SK-N-SH treated with all-trans-retinoic acid at 6 μM for 48 hours (cell line): ENCODE measurements around the gene ERO1B.

Experiments used
- ATAC-seq: fragments of 200-7000 bp; cut with Tn5 transposase; 3 replicates; pipeline ENCODE4 v1.9.1; 2020; ENCODE audit warnings: mild to moderate bottlenecking, moderate library complexity
- BACH2 ChIP-seq: fragments of 250-450 bp; sonication (Bioruptor Pico); IDR thresholded peaks from 2 replicates; pipeline ENCODE4 v1.9.0; 2021; ENCODE audit warnings: mild to moderate bottlenecking, borderline replicate concordance
- ESRRG ChIP-seq: fragments of 250-450 bp; sonication (Bioruptor Pico); IDR thresholded peaks from 2 replicates; pipeline ENCODE4 v1.6.1; 2021; ENCODE audit warnings: mild to moderate bottlenecking
- GLIS3 ChIP-seq: fragments of 250-450 bp; sonication (Bioruptor Pico); IDR thresholded peaks from 2 replicates; pipeline ENCODE4 v1.5.0; 2020; ENCODE audit warnings: mild to moderate bottlenecking, moderate library complexity
- ISL1 ChIP-seq: fragments of 250-450 bp; sonication (Bioruptor Pico); IDR thresholded peaks from 2 replicates; pipeline ENCODE4 v2.1.2; 2022; ENCODE audit warnings: mild to moderate bottlenecking, moderate library complexity
- OSR1 ChIP-seq: fragments of 250-450 bp; sonication (Bioruptor Pico); IDR thresholded peaks from 2 replicates; pipeline ENCODE4 v1.8.0; 2022; ENCODE audit warnings: moderate library complexity, mild to moderate bottlenecking, inconsistent platforms
- PPARA ChIP-seq: fragments of 250-450 bp; sonication (Bioruptor Pico); IDR thresholded peaks from 2 replicates; pipeline ENCODE4 v1.5.0; 2020; ENCODE audit warnings: mild to moderate bottlenecking, borderline replicate concordance
- RARB ChIP-seq: fragments of 250-450 bp; sonication (Bioruptor Pico); IDR thresholded peaks from 2 replicates; pipeline ENCODE4 v1.8.0; 2021; ENCODE audit warnings: mild to moderate bottlenecking, moderate library complexity
- SNAI2 ChIP-seq: fragments of 250-450 bp; sonication (Bioruptor Pico); IDR thresholded peaks from 2 replicates; pipeline ENCODE4 v1.5.0; 2020; ENCODE audit warnings: mild to moderate bottlenecking, moderate library complexity
- TCF4 ChIP-seq: fragments of 250-450 bp; sonication (Bioruptor Pico); IDR thresholded peaks from 2 replicates; pipeline ENCODE4 v1.8.0; 2021; ENCODE audit warnings: mild to moderate bottlenecking, moderate library complexity, borderline replicate concordance
- ZC3H10 ChIP-seq: fragments of 250-450 bp; sonication (Bioruptor Pico); IDR thresholded peaks from 2 replicates; pipeline ENCODE4 v1.5.1; 2021; ENCODE audit warnings: mild to moderate bottlenecking, moderate library complexity
- ZFP3 ChIP-seq: fragments of 250-450 bp; sonication (Bioruptor Pico); IDR thresholded peaks from 2 replicates; pipeline ENCODE4 v1.5.0; 2020; ENCODE audit warnings: mild to moderate bottlenecking, moderate library complexity
- ZFP30 ChIP-seq: fragments of 450-650 bp; formaldehyde crosslinking; IDR thresholded peaks from 2 replicates; pipeline ENCODE4 v1.5.0; 2022; ENCODE audit warnings: mild to moderate bottlenecking, moderate library complexity
- ZNF565 ChIP-seq: fragments of 450-650 bp; formaldehyde crosslinking; conservative IDR thresholded peaks from 2 replicates; pipeline ENCODE4 v1.5.0; 2020; ENCODE audit warnings: low read depth, mild to moderate bottlenecking, moderate library complexity
- ZNF8 ChIP-seq: fragments of 450-650 bp; formaldehyde crosslinking; IDR thresholded peaks from 2 replicates; pipeline ENCODE4 v1.5.0; 2020; ENCODE audit warnings: mild to moderate bottlenecking, moderate library complexity
- TF ChIP-seq, protein P1 (sequence below): fragments of 250-450 bp; sonication (Bioruptor Pico); IDR thresholded peaks from 2 replicates; pipeline ENCODE4 v1.5.1; 2021; ENCODE audit warnings: mild to moderate bottlenecking, moderate library complexity
- TF ChIP-seq, protein P2 (sequence below): fragments of 250-450 bp; sonication (Bioruptor Pico); IDR thresholded peaks from 2 replicates; pipeline ENCODE4 v1.8.0; 2021; ENCODE audit warnings: low read depth, mild to moderate bottlenecking, moderate library complexity, borderline replicate concordance
- TF ChIP-seq, protein P3 (sequence below): fragments of 250-450 bp; sonication (Bioruptor Pico); IDR thresholded peaks from 2 replicates; pipeline ENCODE4 v1.8.0; 2020; ENCODE audit warnings: mild to moderate bottlenecking, moderate library complexity, borderline replicate concordance
- TF ChIP-seq, protein P4 (sequence below): fragments of 250-450 bp; sonication (Bioruptor Pico); IDR thresholded peaks from 2 replicates; pipeline ENCODE4 v1.5.1; 2020; ENCODE audit warnings: low read depth, mild to moderate bottlenecking, moderate library complexity

ERO1B gene

DNA sequence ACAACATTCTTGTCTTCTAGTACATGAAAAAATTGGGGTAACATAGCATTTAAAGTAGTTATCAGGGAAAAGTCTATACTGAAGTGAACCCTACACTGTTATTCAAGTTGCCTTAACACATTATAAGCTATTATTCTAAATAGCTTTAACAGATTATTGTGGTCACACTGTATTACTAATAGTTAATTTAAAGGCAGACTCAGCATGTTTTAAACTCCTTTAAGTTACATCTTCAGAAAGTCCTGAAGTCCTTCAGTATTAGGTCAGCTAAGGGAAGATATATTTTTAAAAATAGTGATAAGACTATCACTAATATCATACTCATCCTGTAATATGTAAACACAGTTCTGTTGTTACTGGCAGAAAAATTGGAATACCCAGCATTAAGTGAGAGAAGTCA is 72.0 kb downstream of the ERO1B start (continued):
- TF ChIP-seq, protein P1, sequence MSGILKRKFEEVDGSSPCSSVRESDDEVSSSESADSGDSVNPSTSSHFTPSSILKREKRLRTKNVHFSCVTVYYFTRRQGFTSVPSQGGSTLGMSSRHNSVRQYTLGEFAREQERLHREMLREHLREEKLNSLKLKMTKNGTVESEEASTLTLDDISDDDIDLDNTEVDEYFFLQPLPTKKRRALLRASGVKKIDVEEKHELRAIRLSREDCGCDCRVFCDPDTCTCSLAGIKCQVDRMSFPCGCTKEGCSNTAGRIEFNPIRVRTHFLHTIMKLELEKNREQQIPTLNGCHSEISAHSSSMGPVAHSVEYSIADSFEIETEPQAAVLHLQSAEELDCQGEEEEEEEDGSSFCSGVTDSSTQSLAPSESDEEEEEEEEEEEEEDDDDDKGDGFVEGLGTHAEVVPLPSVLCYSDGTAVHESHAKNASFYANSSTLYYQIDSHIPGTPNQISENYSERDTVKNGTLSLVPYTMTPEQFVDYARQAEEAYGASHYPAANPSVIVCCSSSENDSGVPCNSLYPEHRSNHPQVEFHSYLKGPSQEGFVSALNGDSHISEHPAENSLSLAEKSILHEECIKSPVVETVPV (CRISPR knock-in tag), result no peak

DNA sequence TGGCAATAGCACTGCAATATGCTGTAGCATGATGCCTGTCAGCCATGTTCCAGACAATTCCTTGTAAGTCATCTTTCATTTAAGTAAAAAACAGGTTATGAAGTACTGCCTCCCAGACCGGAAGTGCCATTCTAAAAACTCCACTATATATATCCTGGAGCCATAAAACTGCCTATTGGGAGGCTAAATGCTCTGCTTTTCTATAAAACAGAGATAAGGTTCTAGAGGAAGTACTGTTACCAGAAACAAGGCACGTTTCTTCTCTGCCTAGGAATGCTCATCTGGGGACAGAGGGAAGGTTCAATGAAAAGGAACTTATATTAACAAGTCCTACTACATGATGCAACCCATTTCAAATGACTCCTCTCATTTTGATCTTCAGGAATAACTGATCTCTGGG is 72.6 kb downstream of the ERO1B start:
- ATAC-seq, result no peak
- TF ChIP-seq, protein P1 (CRISPR knock-in tag), result no peak
- TF ChIP-seq GLIS3 (CRISPR knock-in tag), result no peak
- TF ChIP-seq, protein P2, sequence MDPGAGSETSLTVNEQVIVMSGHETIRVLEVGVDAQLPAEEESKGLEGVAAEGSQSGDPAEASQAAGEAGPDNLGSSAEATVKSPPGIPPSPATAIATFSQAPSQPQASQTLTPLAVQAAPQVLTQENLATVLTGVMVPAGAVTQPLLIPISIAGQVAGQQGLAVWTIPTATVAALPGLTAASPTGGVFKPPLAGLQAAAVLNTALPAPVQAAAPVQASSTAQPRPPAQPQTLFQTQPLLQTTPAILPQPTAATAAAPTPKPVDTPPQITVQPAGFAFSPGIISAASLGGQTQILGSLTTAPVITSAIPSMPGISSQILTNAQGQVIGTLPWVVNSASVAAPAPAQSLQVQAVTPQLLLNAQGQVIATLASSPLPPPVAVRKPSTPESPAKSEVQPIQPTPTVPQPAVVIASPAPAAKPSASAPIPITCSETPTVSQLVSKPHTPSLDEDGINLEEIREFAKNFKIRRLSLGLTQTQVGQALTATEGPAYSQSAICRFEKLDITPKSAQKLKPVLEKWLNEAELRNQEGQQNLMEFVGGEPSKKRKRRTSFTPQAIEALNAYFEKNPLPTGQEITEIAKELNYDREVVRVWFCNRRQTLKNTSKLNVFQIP (CRISPR knock-in tag), result no peak
- TF ChIP-seq, protein P3, sequence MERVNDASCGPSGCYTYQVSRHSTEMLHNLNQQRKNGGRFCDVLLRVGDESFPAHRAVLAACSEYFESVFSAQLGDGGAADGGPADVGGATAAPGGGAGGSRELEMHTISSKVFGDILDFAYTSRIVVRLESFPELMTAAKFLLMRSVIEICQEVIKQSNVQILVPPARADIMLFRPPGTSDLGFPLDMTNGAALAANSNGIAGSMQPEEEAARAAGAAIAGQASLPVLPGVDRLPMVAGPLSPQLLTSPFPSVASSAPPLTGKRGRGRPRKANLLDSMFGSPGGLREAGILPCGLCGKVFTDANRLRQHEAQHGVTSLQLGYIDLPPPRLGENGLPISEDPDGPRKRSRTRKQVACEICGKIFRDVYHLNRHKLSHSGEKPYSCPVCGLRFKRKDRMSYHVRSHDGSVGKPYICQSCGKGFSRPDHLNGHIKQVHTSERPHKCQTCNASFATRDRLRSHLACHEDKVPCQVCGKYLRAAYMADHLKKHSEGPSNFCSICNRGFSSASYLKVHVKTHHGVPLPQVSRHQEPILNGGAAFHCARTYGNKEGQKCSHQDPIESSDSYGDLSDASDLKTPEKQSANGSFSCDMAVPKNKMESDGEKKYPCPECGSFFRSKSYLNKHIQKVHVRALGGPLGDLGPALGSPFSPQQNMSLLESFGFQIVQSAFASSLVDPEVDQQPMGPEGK (CRISPR knock-in tag), result no peak
- no peak for TF ChIP-seq PPARA
- no peak for TF ChIP-seq RARB (CRISPR knock-in tag)
- no peak for TF ChIP-seq ISL1 (CRISPR knock-in tag)
- no peak for TF ChIP-seq BACH2 (CRISPR knock-in tag)
- no peak for TF ChIP-seq ESRRG (CRISPR knock-in tag)
- no peak for TF ChIP-seq SNAI2 (CRISPR knock-in tag)
- no peak for TF ChIP-seq ZFP30 (CRISPR knock-in tag)
- no peak for TF ChIP-seq ZNF565 (CRISPR knock-in tag)

DNA sequence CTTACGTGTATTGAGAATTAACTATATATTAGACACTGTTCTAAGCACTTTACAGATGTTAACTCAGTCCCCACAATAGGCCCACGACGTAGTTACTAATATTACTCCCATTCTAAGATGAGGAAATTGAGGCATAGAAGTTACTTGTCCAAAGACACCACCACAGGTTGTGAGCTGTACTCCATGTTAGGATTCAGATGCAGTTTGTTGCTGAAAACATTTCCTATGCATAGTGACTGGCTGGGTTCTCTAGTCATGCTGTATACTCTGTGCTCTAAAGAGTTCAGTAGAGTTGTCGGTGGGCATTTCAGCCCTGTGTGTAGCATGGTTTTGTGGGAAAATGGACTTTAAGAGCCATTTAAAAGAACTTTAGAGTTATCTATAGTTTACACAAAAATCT is 74.2 kb downstream of the ERO1B start:
- ATAC-seq, result no peak

DNA sequence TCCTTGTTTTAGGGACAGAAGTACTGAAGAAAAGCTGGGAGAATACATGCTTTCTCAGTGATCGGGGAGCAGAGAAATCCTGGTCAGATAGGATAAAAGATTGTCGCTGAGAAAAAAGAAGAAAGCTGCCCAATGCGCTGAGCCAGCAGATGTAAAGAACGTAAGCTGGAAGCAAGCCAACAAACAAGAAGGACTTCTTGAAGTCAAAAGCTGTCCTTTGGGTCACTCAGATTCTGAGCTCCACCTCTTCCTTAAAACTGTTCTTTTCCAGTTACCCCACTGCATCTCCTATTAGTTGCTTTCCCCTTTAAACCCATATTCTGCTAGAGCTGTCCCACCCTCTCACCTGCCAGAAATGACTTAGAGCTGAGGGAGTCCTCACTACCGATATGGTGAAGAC is 74.6 kb downstream of the ERO1B start:
- TF ChIP-seq ZNF8 (no peak), ZFP3 (no peak), ZC3H10 (CRISPR knock-in tag) (no peak)
- ATAC-seq, result no peak

More for the DNA sequence above, 74.2 kb downstream of the ERO1B start:
- TF ChIP-seq PPARA, result no peak
- TF ChIP-seq ZFP30 (CRISPR knock-in tag), result no peak
- no peak for TF ChIP-seq ISL1 (CRISPR knock-in tag)
- no peak for TF ChIP-seq BACH2 (CRISPR knock-in tag)
- TF ChIP-seq ZNF8, result no peak
- TF ChIP-seq OSR1 (CRISPR knock-in tag), result no peak
- no peak for TF ChIP-seq RARB (CRISPR knock-in tag)
- TF ChIP-seq, protein P3 (CRISPR knock-in tag), result no peak
- no peak for TF ChIP-seq SNAI2 (CRISPR knock-in tag)
- no peak for TF ChIP-seq GLIS3 (CRISPR knock-in tag)
- no peak for TF ChIP-seq ZC3H10 (CRISPR knock-in tag)

DNA sequence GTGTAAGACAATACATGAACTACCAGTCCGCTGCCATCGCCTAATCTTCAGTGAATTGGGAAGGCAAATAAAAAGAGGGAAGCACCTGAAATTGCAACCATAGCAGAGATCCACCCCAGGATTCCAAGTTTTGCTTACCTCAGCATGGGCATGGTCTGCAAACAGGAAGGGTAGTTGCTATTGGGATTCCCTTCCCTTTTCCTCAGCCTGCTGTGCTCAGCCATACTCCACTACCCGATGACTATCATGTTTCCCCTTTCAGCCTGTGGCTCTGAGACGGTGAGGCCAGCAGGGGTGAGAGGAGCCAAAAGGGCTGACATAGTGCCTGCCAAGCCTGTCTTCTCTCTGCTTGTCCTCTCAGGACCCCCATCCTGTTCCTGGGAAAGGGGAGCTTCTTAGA is 75.2 kb downstream of the ERO1B start:
- no peak for ATAC-seq
- TF ChIP-seq OSR1 (CRISPR knock-in tag) (no peak), ZFP3 (no peak), PPARA (no peak), ZNF8 (no peak), GLIS3 (CRISPR knock-in tag) (no peak), TCF4 (CRISPR knock-in tag) (no peak), ZNF565 (CRISPR knock-in tag) (no peak)
- TF ChIP-seq, protein P1 (CRISPR knock-in tag), result no peak
- TF ChIP-seq, protein P2 (CRISPR knock-in tag), result no peak
- TF ChIP-seq, protein P4, sequence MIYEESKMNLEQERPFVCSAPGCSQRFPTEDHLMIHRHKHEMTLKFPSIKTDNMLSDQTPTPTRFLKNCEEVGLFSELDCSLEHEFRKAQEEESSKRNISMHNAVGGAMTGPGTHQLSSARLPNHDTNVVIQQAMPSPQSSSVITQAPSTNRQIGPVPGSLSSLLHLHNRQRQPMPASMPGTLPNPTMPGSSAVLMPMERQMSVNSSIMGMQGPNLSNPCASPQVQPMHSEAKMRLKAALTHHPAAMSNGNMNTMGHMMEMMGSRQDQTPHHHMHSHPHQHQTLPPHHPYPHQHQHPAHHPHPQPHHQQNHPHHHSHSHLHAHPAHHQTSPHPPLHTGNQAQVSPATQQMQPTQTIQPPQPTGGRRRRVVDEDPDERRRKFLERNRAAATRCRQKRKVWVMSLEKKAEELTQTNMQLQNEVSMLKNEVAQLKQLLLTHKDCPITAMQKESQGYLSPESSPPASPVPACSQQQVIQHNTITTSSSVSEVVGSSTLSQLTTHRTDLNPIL (CRISPR knock-in tag), result no peak
